Activated B cell treated with CpG ODN at 0.5 μM for 24 hours (primary cell): Measurements from ENCODE around the gene TNK1. TPM values are rescaled to one million over a fixed set of nuclear protein-coding genes. Genes with fewer than 3 reads are reported as not detected.

Experiments
- ATAC-seq: fragments of 200-7000 bp; cut with Tn5 transposase; one replicate; pipeline ENCODE4 v1.10.0; 2021; ENCODE audit warnings: low read depth, mild to moderate bottlenecking, moderate library complexity
- CTCF ChIA-PET: fragments of 350-600 bp; sonication (Branson Sonifier 250); formaldehyde crosslinking; loops from one replicate; lab custom pipeline; 2021; ENCODE audit warnings: antibody characterized with exemption; lab: Charles Lee
- POLR2A ChIA-PET: fragments of 350-600 bp; sonication (Branson Sonifier 250); formaldehyde crosslinking; loops from one replicate; lab custom pipeline; 2021; ENCODE audit warnings: antibody characterized with exemption; lab: Charles Lee
- DNase-seq: peaks from one replicate; pipeline ENCODE4 v3.0.0; 2022
- H3K27ac Mint-ChIP-seq: one replicate; pipeline ENCODE4 v1.8.0; 2020; ENCODE audit warnings: mixed read lengths
- H3K27me3 Mint-ChIP-seq: one replicate; pipeline ENCODE4 v1.8.0; 2021; ENCODE audit warnings: mixed read lengths
- H3K36me3 Mint-ChIP-seq: one replicate; pipeline ENCODE4 v1.8.0; 2021; ENCODE audit warnings: low read depth, mixed read lengths
- H3K4me1 Mint-ChIP-seq: one replicate; pipeline ENCODE4 v1.8.0; 2021; ENCODE audit warnings: mixed read lengths
- H3K4me3 Mint-ChIP-seq: one replicate; pipeline ENCODE4 v1.8.0; 2020; ENCODE audit warnings: mild to moderate bottlenecking, mixed read lengths
- H3K9me3 Mint-ChIP-seq: one replicate; pipeline ENCODE4 v1.8.0; 2020; ENCODE audit warnings: mixed read lengths
- CTCF ChIP-seq: fragments of 200-600 bp; IDR thresholded peaks from one replicate; pipeline ENCODE4 v1.8.0; 2022; ENCODE audit warnings: antibody characterized with exemption, mild to moderate bottlenecking
- intact Hi-C: fragments of 100-400 bp; cut with micrococcal nuclease; formaldehyde crosslinking; loops from one replicate; pipeline ENCODE4 v1.15.1; 2024
- total RNA-seq: library from RNA; stranded (reverse); gene quantifications from 2 replicates; pipeline ENCODE4 v1.2.3, GENCODE V29; 2022

Gene TNK1
- total RNA-seq, 1 donor from 2014 or later: 5.8 TPM

GRCh38 chr17:7415784-7416183, 34.9 kb downstream of the TNK1 start:
- no peak for TF ChIP-seq CTCF
- no peaks in the 10 kb centered on the region for H3K36me3 Mint-ChIP-seq
- H3K27ac Mint-ChIP-seq: no peak overlapping the region
- H3K9me3 Mint-ChIP-seq: no peaks in the 10 kb centered on the region
- no peak for ATAC-seq
- CTCF ChIA-PET: no interaction called here
- POLR2A ChIA-PET: no interaction called here
- intact Hi-C loops: no loop called here
- no peaks in the 10 kb centered on the region for H3K4me1 Mint-ChIP-seq
- peaks cover 3% of the 10 kb centered on the region for H3K27me3 Mint-ChIP-seq
- H3K4me3 Mint-ChIP-seq: no peak overlapping the region
- DNase-seq: no peak

- H3K9me3 Mint-ChIP-seq: no peaks in the 10 kb centered on the region
- intact Hi-C loops: no loop called here
- POLR2A ChIA-PET: interaction anchor here (0.5 kb wide), 1 partner anchor 450 kb away, joined by 4 read pairs; no protein-coding TSS in a partner anchor
- no peaks in the 10 kb centered on the region for H3K36me3 Mint-ChIP-seq
- H3K4me1 Mint-ChIP-seq: no peaks in the 10 kb centered on the region
- TF ChIP-seq CTCF: no peak
- H3K27me3 Mint-ChIP-seq: peaks cover 3% of the 10 kb centered on the region
- DNase-seq (no peak), ATAC-seq (no peak)
- H3K4me3 Mint-ChIP-seq: no peak overlapping the region
- CTCF ChIA-PET: no interaction called here
- H3K27ac Mint-ChIP-seq: no peak overlapping the region
Measured at GRCh38 chr17:7416323-7416722, 35.4 kb downstream of the TNK1 start.

- intact Hi-C loops: no loop called here
- ChIA-PET CTCF (no interaction called here), POLR2A (interaction anchor here (0.5 kb wide), 1 partner anchor 449 kb away, joined by 4 read pairs; no protein-coding TSS in a partner anchor)
- ATAC-seq (no peak), DNase-seq (no peak)
- Mint-ChIP-seq H3K27ac (no peak overlapping the region), H3K9me3 (no peaks in the 10 kb centered on the region), H3K4me3 (no peak overlapping the region), H3K36me3 (no peaks in the 10 kb centered on the region), H3K27me3 (peaks cover 3% of the 10 kb centered on the region), H3K4me1 (no peaks in the 10 kb centered on the region)
- no peak for TF ChIP-seq CTCF
Measured at GRCh38 chr17:7417056-7417655, 36.3 kb downstream of the TNK1 start.

GRCh38 chr17:7418472-7419152, 37.7 kb downstream of the TNK1 start:
- no peak overlapping the region for H3K27ac Mint-ChIP-seq
- ATAC-seq (no peak), DNase-seq (no peak)
- H3K4me1 Mint-ChIP-seq: no peaks in the 10 kb centered on the region
- ChIA-PET CTCF (no interaction called here), POLR2A (interaction anchor here (0.6 kb wide), 1 partner anchor 173 kb away, joined by 3 read pairs; no protein-coding TSS in a partner anchor)
- H3K36me3 Mint-ChIP-seq: no peaks in the 10 kb centered on the region
- no peak for TF ChIP-seq CTCF
- intact Hi-C loops: no loop called here
- no peaks in the 10 kb centered on the region for H3K9me3 Mint-ChIP-seq
- no peak overlapping the region for H3K4me3 Mint-ChIP-seq
- H3K27me3 Mint-ChIP-seq: peaks cover 3% of the 10 kb centered on the region

GRCh38 chr17:7419819-7420610, 39.1 kb downstream of the TNK1 start, which contains the start of gene SPEM1:
Gene SPEM1 (plus strand): TSS chr17:7420324. CDS start chr17:7420385, 61 bp downstream.
- peaks cover 6% of the 10 kb centered on the region for H3K27me3 Mint-ChIP-seq
- H3K4me1 Mint-ChIP-seq: no peaks in the 10 kb centered on the region
- ATAC-seq: no peak
- H3K27ac Mint-ChIP-seq: no peak within 1 kb of the TSS
- no peak within 1 kb of the TSS for H3K4me3 Mint-ChIP-seq
- intact Hi-C loops: no loop called here
- no peak for DNase-seq
- H3K36me3 Mint-ChIP-seq: no peaks in the 10 kb centered on the region
- POLR2A ChIA-PET: interaction anchor here (0.9 kb wide), 1 partner anchor 16 kb away, joined by 4 read pairs; the partner anchor contains the start of gene TMEM256
- no peaks in the 10 kb centered on the region for H3K9me3 Mint-ChIP-seq
- TF ChIP-seq CTCF: no peak
- CTCF ChIA-PET: no interaction called here
